HepG2 (cell line): ENCODE measurements around the gene SSC5D. TPM values are rescaled to one million over a fixed set of nuclear protein-coding genes. Genes with fewer than 3 reads are reported as not detected.
A peak's percentile ranks its signal among the peaks of the same experiment; 100 is the strongest.

Experiments
- BRD4 ChIP-seq: sonication (generic); formaldehyde crosslinking; IDR thresholded peaks from 2 replicates; pipeline ENCODE4 v1.4.0; 2020; ENCODE audit warnings: missing genetic modification reagents
- CSRNP2 ChIP-seq: sonication (generic); formaldehyde crosslinking; conservative IDR thresholded peaks from 2 replicates; pipeline ENCODE4 v1.8.0; 2022; ENCODE audit warnings: low read depth, missing genetic modification reagents
- ELF3 ChIP-seq: IDR thresholded peaks from 2 replicates; pipeline ENCODE4 v1.6.1; 2016; ENCODE audit warnings: missing genetic modification reagents, missing compliant biosample characterization
- GATAD1 ChIP-seq: IDR thresholded peaks from 2 replicates; pipeline ENCODE4 v1.6.1; 2016; ENCODE audit warnings: missing genetic modification reagents, missing compliant biosample characterization
- GMEB2 ChIP-seq: IDR thresholded peaks from 2 replicates; pipeline ENCODE4 v1.6.1; 2016; ENCODE audit warnings: missing biosample characterization, missing genetic modification reagents, low read depth
- MLLT10 ChIP-seq: sonication (generic); formaldehyde crosslinking; IDR thresholded peaks from 2 replicates; pipeline ENCODE4 v1.4.0; 2020; ENCODE audit warnings: missing genetic modification reagents
- NBN ChIP-seq: fragments of 450-650 bp; conservative IDR thresholded peaks from 2 replicates; pipeline ENCODE4 v1.6.1; 2017
- NCOA5 ChIP-seq: sonication (generic); formaldehyde crosslinking; IDR thresholded peaks from 2 replicates; pipeline ENCODE4 v1.4.0; 2020; ENCODE audit warnings: missing genetic modification reagents
- PATZ1 ChIP-seq: sonication (generic); formaldehyde crosslinking; IDR thresholded peaks from 2 replicates; pipeline ENCODE4 v1.4.0; 2020; ENCODE audit warnings: missing genetic modification reagents
- PBX3 ChIP-seq: sonication (generic); formaldehyde crosslinking; IDR thresholded peaks from 2 replicates; pipeline ENCODE4 v1.8.1; 2023; ENCODE audit warnings: missing genetic modification reagents, inconsistent platforms, borderline replicate concordance
- POLR2A ChIP-seq, 2 experiments: IDR thresholded peaks; 2 replicates each; pipeline ENCODE4 v1.6.1; 2011; ENCODE audit warnings: low read depth in 2 of 2, low read length in 2 of 2, mild to moderate bottlenecking in 1 of 2, moderate library complexity in 1 of 2; ENCODE audit not compliant: insufficient read depth in 1 of 2
- ZBTB21 ChIP-seq: sonication (generic); formaldehyde crosslinking; IDR thresholded peaks from 2 replicates; pipeline ENCODE4 v1.4.0; 2020; ENCODE audit warnings: missing genetic modification reagents
- ZMAT3 ChIP-seq: sonication (generic); formaldehyde crosslinking; conservative IDR thresholded peaks from 2 replicates; pipeline ENCODE4 v1.7.0; 2021; ENCODE audit warnings: missing genetic modification reagents
- ZMYM3 ChIP-seq: sonication (generic); formaldehyde crosslinking; IDR thresholded peaks from 2 replicates; pipeline ENCODE4 v1.5.1; 2020; ENCODE audit warnings: mild to moderate bottlenecking, missing genetic modification reagents
- ZNF136 ChIP-seq: sonication (generic); formaldehyde crosslinking; IDR thresholded peaks from 2 replicates; pipeline ENCODE4 v1.8.1; 2022; ENCODE audit warnings: low read depth, mild to moderate bottlenecking, moderate library complexity, missing genetic modification reagents
- ZNF382 ChIP-seq: sonication (generic); formaldehyde crosslinking; IDR thresholded peaks from 2 replicates; pipeline ENCODE4 v1.5.0; 2020; ENCODE audit warnings: missing genetic modification reagents, mild to moderate bottlenecking, borderline replicate concordance
- ZNF83 ChIP-seq: sonication (generic); formaldehyde crosslinking; IDR thresholded peaks from 2 replicates; pipeline ENCODE4 v1.4.0; 2020; ENCODE audit warnings: missing genetic modification reagents, mild to moderate bottlenecking, borderline replicate concordance
- ZSCAN29 ChIP-seq: sonication (generic); formaldehyde crosslinking; conservative IDR thresholded peaks from 2 replicates; pipeline ENCODE4 v1.4.0; 2020; ENCODE audit warnings: mild to moderate bottlenecking, missing genetic modification reagents
- polyA plus RNA-seq, 8 experiments: library from polyadenylated mRNA; depleted of rRNA in 3 of 8; stranded (reverse) in 7 of 8; unstranded in 1 of 8; fragments of >200 nt; fragmentation: Illumina TruSeq in 4 of 8; extraction: Trizol in 4 of 8; gene quantifications; 2 replicates each; pipeline versions ENCODE4 v1.2.1 to v1.2.3, GENCODE V29; 2011 to 2016; ENCODE audit warnings: low read depth in 4 of 8, missing spikeins in 1 of 8, mixed read lengths in 1 of 8; ENCODE audit not compliant: insufficient read depth in 1 of 8
- total RNA-seq, 5 experiments: library from RNA; depleted of rRNA; stranded (reverse); fragments of >200 nt; fragmentation: Illumina TruSeq; extraction: Trizol; gene quantifications; 2 replicates each; pipeline ENCODE4 v1.2.3, GENCODE V29; 2016; ENCODE audit warnings: low read depth in 1 of 5
- TF ChIP-seq, protein P1 (sequence below): IDR thresholded peaks from 2 replicates; pipeline ENCODE4 v1.6.1; 2016; ENCODE audit warnings: control low read depth

SSC5D gene
- total and polyA plus RNA-seq, 2 of the 13 experiments (the other 11 are each of a cell fraction or from before 2014, with no cell fraction given): not detected

- no peak for TF ChIP-seq GMEB2 (CRISPR knock-in tag)
- peak; percentile 85; the same call in 1 of the 2 replicates for TF ChIP-seq PBX3 (CRISPR knock-in tag)
- TF ChIP-seq NCOA5 (CRISPR knock-in tag): no peak
- TF ChIP-seq GATAD1 (CRISPR knock-in tag): peak; percentile 31; the same call in 1 of the 2 replicates
- no peak for TF ChIP-seq ZSCAN29 (CRISPR knock-in tag)
- peak; percentile 100 for TF ChIP-seq ZMYM3 (CRISPR knock-in tag)
- peak; percentile 49; the same call in 1 of the 2 replicates for TF ChIP-seq BRD4 (CRISPR knock-in tag)
- TF ChIP-seq PATZ1: peak; percentile 56
- TF ChIP-seq NBN: no peak; the same call in 1 of the 2 replicates
- TF ChIP-seq ZNF83 (CRISPR knock-in tag): peak; percentile 31; the same call in 1 of the 2 replicates
- peak; percentile 52 for TF ChIP-seq ELF3 (CRISPR knock-in tag)
- no peak for TF ChIP-seq ZBTB21 (CRISPR knock-in tag)
- TF ChIP-seq, protein P1, sequence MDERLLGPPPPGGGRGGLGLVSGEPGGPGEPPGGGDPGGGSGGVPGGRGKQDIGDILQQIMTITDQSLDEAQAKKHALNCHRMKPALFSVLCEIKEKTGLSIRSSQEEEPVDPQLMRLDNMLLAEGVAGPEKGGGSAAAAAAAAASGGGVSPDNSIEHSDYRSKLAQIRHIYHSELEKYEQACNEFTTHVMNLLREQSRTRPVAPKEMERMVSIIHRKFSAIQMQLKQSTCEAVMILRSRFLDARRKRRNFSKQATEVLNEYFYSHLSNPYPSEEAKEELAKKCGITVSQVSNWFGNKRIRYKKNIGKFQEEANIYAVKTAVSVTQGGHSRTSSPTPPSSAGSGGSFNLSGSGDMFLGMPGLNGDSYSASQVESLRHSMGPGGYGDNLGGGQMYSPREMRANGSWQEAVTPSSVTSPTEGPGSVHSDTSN (CRISPR knock-in tag): peak; percentile 94
- TF ChIP-seq MLLT10: no peak
- peak; percentile 78; the same call in 1 of the 2 replicates for TF ChIP-seq ZMAT3 (CRISPR knock-in tag)
- no peak; the same call in 1 of the 2 replicates for TF ChIP-seq ZNF136 (CRISPR knock-in tag)
- peak; percentile 92 to 97 for TF ChIP-seq POLR2A (IDR thresholded peaks at IDR 0.05; ENCODE audit: insufficient read depth in 1 of 2, low read depth in 2 of 2, low read length in 2 of 2)
- TF ChIP-seq ZNF382: no peak
- no peak for TF ChIP-seq CSRNP2 (CRISPR knock-in tag)
Measured at GRCh38 chr19:55461259-55461973, 26.8 kb upstream of the SSC5D start, which contains the start of gene ISOC2 (continued).
